Muscle layer of colon (tissue), 2 donors: Measurements from ENCODE around the gene CAMK2G.

Source experiments
- H3K27ac ChIP-seq: one replicate; pipeline ENCODE4 v1.7.0; 2013; ENCODE audit warnings: low read depth, mild to moderate bottlenecking, low read length, moderate library complexity
- H3K27me3 ChIP-seq, 2 donors: one replicate each; pipeline ENCODE4 v1.7.0; 2013; ENCODE audit warnings: low read length in 2 of 2, mild to moderate bottlenecking in 2 of 2; ENCODE audit not compliant: insufficient read depth in 2 of 2, control insufficient read depth in 1 of 2
- H3K36me3 ChIP-seq: one replicate; pipeline ENCODE4 v1.7.0; 2013; ENCODE audit warnings: mild to moderate bottlenecking, low read length; ENCODE audit not compliant: insufficient read depth
- H3K4me1 ChIP-seq: one replicate; pipeline ENCODE4 v1.7.0; 2013; ENCODE audit warnings: mild to moderate bottlenecking, low read length; ENCODE audit not compliant: insufficient read depth
- H3K4me3 ChIP-seq, 2 donors: one replicate each; pipeline ENCODE4 v1.7.0; 2013; ENCODE audit warnings: low read length in 2 of 2, low read depth in 1 of 2, mild to moderate bottlenecking in 1 of 2, moderate library complexity in 1 of 2
- H3K9ac ChIP-seq: one replicate; pipeline ENCODE4 v1.7.0; 2013; ENCODE audit warnings: low read length
- H3K9me3 ChIP-seq: one replicate; pipeline ENCODE4 v1.7.0; 2013; ENCODE audit warnings: mild to moderate bottlenecking, low read length
- donor health status: abdominal sarcoma.
- donor health status: Adenocarcinoma of cecum.

CAMK2G gene

DNA sequence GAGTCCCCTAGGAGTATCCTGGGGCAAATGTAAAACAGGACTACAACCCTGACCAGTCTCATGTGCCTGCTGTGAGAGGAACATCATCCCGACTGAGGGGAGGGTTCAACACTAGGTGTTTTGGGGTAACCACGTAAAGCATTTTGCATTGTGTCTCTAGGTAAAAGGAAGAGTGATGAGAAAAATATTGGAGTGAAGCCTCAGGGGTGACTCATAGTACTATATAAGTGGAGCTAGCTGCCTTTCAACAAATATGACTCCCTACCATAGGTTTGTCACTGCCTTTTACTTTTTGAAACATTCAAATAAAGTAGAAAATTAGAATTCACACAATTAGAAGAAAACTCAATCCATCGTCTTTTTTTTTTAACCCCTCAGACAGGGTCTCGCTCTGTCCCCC is 2.6 kb upstream of the CAMK2G start:
- Histone ChIP-seq H3K36me3 (no peaks in the 10 kb centered on the region), H3K4me3 (no peak overlapping the region), H3K27me3 (no peaks in the 10 kb centered on the region), H3K9me3 (no peaks in the 10 kb centered on the region), H3K9ac (no peak overlapping the region), H3K4me1 (peaks cover 20% of the 10 kb centered on the region), H3K27ac (no peak overlapping the region)

DNA sequence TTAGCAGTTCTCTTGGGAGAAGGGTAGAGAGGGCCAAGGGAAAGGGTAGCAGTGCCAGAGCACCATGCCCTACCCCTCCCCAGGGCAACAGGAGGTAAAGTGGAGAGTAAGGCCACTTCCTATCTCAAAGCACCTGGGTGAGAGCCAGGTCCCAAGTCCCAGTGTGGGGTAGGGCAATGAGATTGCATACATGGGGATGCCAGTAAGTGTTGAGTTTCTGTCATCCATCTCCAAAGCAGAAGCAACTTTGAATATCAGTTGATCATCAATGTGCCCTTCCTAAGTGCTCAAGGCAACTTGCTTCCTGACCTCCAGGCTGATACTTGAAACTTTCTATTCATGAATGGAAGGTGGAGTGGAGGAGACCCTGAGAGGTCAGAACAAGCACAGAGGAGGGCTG is 2.2 kb upstream of the CAMK2G start:
- no peak overlapping the region for H3K27ac ChIP-seq
- peaks cover 24% of the 10 kb centered on the region for H3K4me1 ChIP-seq
- peaks cover 1% of the 10 kb centered on the region for H3K36me3 ChIP-seq

DNA sequence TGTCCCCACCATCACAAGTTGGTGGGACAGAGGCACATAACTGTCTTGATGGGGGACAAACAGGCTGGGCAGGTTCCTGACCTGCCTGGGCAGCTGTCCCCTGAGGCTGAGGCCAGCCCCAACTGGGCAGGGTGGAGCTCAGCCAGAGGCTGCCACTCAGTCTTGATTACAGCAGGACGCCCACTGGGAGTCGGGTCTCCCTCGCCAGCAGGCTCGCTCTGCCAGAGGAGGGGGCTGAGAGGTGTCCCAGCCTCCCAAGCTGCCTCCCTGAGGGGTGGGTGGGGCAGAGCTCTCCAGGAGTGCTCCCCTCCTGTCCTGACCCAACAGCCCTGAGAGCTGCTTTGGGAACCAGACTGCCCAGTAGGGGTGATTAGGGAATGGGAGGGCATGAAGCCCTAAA is 1.8 kb upstream of the CAMK2G start:
- Histone ChIP-seq H3K27ac (no peak overlapping the region), H3K27me3 (no peaks in the 10 kb centered on the region), H3K9me3 (no peaks in the 10 kb centered on the region), H3K36me3 (peaks cover 5% of the 10 kb centered on the region), H3K9ac (no peak overlapping the region), H3K4me1 (peaks cover 28% of the 10 kb centered on the region), H3K4me3 (no peak overlapping the region)

More for the DNA sequence above, 2.2 kb upstream of the CAMK2G start:
- no peaks in the 10 kb centered on the region for H3K27me3 ChIP-seq
- no peak overlapping the region for H3K9ac ChIP-seq
- H3K4me3 ChIP-seq: no peak overlapping the region
- H3K9me3 ChIP-seq: no peaks in the 10 kb centered on the region

DNA sequence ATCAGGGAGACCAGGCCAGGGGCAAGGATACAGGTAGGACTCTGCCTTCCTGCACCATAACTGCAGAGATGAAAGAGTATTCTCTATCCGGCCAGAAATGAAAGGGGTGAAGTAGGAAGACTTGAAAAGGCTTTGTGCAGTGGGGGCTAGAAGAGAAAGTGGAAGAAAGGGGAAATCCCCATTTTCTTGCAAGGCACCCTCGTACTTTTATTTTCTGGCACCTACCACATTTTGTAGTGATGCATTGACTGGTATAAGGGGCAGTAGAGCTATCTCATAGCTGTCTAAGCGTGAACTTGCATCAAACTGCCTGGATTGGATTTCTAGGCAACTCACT is 752 bp upstream of the CAMK2G start:
- H3K9ac ChIP-seq: no peak overlapping the region
- peaks cover 16% of the 10 kb centered on the region for H3K36me3 ChIP-seq
- H3K9me3 ChIP-seq: no peaks in the 10 kb centered on the region
- H3K27ac ChIP-seq: peak overlapping the region; percentile 73
- no peaks in the 10 kb centered on the region for H3K27me3 ChIP-seq
- H3K4me3 ChIP-seq: peak overlapping the region in 1 of 2 donors; percentile 68
- H3K4me1 ChIP-seq: peaks cover 39% of the 10 kb centered on the region

DNA sequence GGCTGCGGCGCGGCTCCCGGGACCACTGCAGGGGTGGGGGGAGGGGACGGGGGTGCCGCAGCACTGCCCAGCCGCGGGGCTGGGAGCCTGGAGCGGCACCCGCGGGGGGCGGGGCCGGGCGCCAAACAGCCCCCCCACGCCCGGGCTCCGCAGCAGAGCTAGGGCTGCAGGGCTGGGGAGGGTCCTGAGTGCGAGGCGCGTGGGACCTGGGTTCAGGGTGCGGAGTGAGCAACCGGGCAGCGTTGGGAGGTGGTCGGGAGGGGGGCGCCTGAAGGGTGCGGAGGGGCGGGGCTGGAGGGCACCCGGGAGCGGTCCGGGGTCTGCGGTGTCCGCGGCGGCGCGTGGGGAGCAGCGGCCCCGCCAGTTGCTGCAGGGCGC is 528 bp downstream of the CAMK2G start:
- Histone ChIP-seq H3K27ac (peak overlapping the region; percentile 61), H3K27me3 (no peaks in the 10 kb centered on the region)

DNA sequence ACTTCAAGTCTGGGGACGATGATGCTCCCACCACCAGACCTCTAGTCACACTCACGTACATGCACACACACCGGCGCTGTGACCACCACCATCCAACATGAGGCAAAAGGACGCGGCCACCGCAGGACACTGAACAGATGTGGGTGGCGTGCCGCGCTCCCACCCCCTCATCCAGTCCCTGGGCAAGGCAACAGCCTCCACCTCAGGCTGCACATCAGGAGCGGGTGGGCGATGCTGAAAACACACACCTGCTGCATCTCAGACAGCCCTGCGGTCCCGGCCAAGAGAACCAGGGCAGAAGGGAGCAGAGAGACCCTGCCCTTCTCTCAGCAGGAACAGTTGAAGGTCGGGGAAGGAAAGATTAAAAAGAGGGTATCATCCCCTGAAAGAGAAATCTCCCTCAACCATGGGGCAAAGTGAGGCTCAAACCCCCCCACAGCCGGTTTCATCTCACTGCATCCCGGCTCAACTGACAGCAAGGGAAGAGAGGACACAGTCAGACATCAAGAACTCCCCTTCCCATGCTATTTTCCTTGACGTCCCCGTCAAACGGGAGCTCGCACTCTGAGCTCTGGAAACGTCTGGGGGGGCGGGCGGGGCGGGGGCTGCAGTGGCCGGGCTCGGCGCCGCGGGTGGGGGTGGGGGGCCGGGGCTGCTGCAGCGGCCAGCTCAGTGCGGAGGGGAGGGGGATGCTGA is 1.1 kb downstream of the CAMK2G start:
- Histone ChIP-seq H3K4me1 (peaks cover 49% of the 10 kb centered on the region), H3K27me3 (no peaks in the 10 kb centered on the region), H3K9ac (peak overlapping the region; percentile 23), H3K9me3 (no peaks in the 10 kb centered on the region), H3K36me3 (peaks cover 33% of the 10 kb centered on the region), H3K4me3 (peak overlapping the region; percentile 76 to 77), H3K27ac (peak overlapping the region; percentile 79)

More for the DNA sequence above, 528 bp downstream of the CAMK2G start:
- Histone ChIP-seq H3K4me3 (peak overlapping the region in 1 of 2 donors; percentile 58), H3K4me1 (peaks cover 44% of the 10 kb centered on the region), H3K9me3 (no peaks in the 10 kb centered on the region), H3K36me3 (peaks cover 29% of the 10 kb centered on the region), H3K9ac (no peak overlapping the region)

DNA sequence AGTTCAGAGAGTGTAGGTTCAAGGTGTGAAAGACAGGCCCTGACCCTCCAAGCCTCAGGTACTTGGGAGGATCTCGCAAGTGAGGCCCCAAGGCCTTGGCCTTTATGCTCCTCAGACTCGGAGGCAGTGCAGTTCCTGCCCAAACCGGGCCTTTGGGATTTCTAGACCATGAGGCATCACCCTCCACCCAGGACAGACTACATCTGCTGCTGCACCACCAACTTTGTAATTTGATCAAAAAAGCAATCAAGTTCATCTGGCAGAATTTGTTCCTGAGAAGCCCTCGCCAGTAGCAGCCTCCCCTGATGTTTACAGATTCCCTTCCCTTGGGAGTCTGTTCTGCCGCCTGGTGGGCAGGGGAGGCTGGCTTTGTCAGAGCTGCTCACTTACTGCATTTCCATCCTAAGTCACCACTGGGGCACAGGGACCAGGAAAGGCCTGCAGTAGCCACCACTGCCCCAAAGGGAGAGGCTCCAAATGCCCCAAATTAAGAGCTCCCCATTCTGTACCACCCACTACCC is 2.1 kb downstream of the CAMK2G start:
- H3K9ac ChIP-seq: peak overlapping the region; percentile 31
- peak overlapping the region; percentile 79 for H3K27ac ChIP-seq
- H3K9me3 ChIP-seq: no peaks in the 10 kb centered on the region
- peaks cover 33% of the 10 kb centered on the region for H3K36me3 ChIP-seq
- peaks cover 59% of the 10 kb centered on the region for H3K4me1 ChIP-seq
- H3K27me3 ChIP-seq: no peaks in the 10 kb centered on the region
- peak overlapping the region; percentile 76 to 77 for H3K4me3 ChIP-seq

DNA sequence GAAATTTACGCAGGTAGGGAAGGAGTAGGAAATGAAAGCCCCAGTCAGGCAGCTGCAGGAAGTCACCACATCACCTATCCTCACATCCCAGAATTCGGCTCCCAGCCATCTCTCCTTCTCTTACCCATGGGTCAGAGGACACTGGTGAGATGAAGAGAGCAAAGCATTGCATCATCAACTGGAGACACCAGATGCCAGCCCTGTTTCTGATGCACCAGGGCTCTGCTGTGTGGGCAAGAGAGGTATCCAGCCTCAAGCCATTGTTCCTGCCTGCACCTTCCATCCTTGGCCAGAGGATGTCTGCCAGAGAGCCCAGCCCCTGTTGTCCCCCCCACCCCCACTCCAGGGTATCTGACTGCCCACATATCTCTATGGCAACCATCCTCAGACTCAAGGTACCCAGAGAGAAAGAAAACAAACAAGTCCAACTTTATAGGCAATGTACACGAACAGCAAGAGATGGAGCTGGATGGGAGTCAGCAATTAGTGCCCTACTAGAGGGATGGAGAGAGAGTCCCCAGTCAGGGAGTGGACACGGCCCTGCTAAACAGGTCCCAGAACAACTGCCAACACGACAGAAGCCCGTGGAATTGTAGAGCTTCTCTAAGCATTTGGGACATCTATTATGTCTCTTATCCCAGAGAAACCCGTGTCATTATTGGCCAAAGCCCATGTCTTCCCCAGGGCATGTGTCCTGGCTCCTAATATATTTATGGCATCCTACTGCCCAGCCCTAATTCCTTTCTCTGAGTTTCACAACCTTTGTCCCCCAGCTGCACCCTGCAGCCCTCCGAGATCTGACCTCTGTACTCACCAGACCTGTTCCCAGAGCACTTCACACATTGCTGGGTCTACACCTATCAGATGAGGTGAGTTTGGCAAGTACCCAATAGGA is 2.8 kb downstream of the CAMK2G start:
- Histone ChIP-seq H3K4me3 (peak overlapping the region in 1 of 2 donors; percentile 77), H3K27ac (peak overlapping the region; percentile 43), H3K27me3 (no peaks in the 10 kb centered on the region), H3K9ac (peak overlapping the region; percentile 31), H3K36me3 (peaks cover 33% of the 10 kb centered on the region), H3K9me3 (no peaks in the 10 kb centered on the region), H3K4me1 (peaks cover 66% of the 10 kb centered on the region)

DNA sequence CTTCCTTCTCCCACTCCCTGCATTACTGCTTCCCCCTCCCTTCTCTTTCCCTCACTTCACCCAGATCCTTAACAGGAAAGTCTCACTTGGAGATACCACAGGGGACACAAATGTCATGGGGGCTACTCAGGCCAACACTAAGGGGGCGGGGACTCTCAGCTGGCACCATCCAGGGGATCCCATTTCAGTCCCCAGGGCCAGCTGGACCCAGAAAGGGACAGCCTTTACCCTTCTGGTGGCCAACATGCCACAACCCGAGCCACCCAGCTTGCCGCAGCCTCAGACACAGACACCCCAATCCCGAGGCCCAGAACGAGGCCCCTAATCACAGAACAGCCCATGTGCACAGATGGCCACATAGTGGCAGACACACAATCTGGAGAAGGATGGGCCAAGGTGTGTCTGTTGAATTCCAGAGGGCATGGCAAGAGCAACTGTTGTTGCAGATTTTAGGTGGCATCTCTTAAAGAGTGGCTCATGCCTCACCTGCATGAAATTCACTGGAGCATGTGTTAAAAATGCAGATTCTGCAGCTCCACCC is 5.6 kb downstream of the CAMK2G start:
- Histone ChIP-seq H3K27me3 (no peaks in the 10 kb centered on the region), H3K27ac (peak overlapping the region; percentile 45), H3K36me3 (peaks cover 44% of the 10 kb centered on the region), H3K4me1 (peaks cover 84% of the 10 kb centered on the region), H3K9me3 (no peaks in the 10 kb centered on the region), H3K9ac (no peak overlapping the region), H3K4me3 (no peak overlapping the region)

DNA sequence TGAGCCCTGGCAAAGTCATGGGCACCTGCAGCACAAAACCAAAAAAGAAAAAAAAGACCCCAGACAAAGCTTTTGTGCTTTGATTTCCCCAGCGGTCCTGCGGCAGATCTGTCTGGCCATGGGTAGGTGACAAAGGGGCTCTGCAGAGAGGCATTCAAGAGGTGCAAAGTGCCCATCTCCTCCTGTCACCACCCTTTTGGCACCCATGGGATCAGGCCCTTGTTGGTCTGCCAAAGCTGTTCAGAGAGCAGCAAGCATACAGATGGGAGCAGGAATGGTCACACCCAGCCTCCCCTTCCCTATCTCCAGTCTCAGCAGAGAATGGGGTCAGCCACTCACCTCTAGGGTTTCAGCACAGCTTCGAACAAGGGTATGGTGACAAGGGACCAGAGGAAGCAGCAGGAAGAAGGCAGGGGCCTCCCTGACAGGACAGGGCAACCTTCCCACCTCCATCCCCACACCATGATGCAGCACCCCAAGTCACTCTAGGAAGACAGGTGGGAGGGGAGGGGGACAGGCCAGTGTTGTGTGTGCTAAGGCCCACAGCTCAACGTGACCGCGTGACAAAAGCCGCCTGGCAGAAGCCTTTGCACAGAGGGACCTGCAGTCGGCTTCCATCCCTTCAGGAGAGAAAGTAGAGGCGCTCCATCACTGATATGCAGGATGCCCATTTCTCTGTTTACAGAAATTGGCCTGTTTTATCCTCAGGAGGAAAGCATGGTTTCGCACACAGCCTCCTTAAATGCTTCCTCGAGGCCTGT is 6.3 kb downstream of the CAMK2G start:
- peaks cover 44% of the 10 kb centered on the region for H3K36me3 ChIP-seq
- no peak overlapping the region for H3K4me3 ChIP-seq
- no peaks in the 10 kb centered on the region for H3K27me3 ChIP-seq
- H3K4me1 ChIP-seq: peaks cover 87% of the 10 kb centered on the region
- peak overlapping the region; percentile 10 for H3K9ac ChIP-seq
- peak overlapping the region; percentile 45 for H3K27ac ChIP-seq
- H3K9me3 ChIP-seq: no peaks in the 10 kb centered on the region
